HG02970 (cell line): ENCODE measurements around the gene OXCT2.
"Not testable (repeated sequence)": the region's sequence is repeated elsewhere in the genome, so short reads cannot be mapped to it uniquely, and the experiment has no call there.

Source experiments
- ATAC-seq: cut with Tn5 transposase; IDR thresholded peaks from one replicate; pipeline ENCODE4 v1.9.1; 2021; ENCODE audit warnings: mild to moderate bottlenecking, moderate library complexity, moderate number of reproducible peaks; ENCODE audit not compliant: unreplicated experiment, low FRiP score

The OXCT2 gene

GRCh38 chr1:39787964-39788363 is 16.8 kb upstream of the OXCT2 start:
- ATAC-seq = not testable (repeated sequence)

- ATAC-seq = no peak
Measured at GRCh38 chr1:39787468-39787867, 16.3 kb upstream of the OXCT2 start.

- not testable (repeated sequence) for ATAC-seq
Measured at GRCh38 chr1:39787108-39787375, 15.9 kb upstream of the OXCT2 start.

- not testable (repeated sequence) for ATAC-seq
Measured at GRCh38 chr1:39786303-39787107, 15.4 kb upstream of the OXCT2 start.

GRCh38 chr1:39782685-39783084 is 11.5 kb upstream of the OXCT2 start:
- ATAC-seq = not testable (repeated sequence)

GRCh38 chr1:39782103-39782502 is 11.0 kb upstream of the OXCT2 start:
- no peak for ATAC-seq

- no peak for ATAC-seq
Measured at GRCh38 chr1:39781349-39781715, 10.2 kb upstream of the OXCT2 start.

GRCh38 chr1:39779821-39780220 is 8.7 kb upstream of the OXCT2 start:
- no peak for ATAC-seq

GRCh38 chr1:39779137-39779536 is 8.0 kb upstream of the OXCT2 start:
- ATAC-seq = no peak

GRCh38 chr1:39778463-39779099 is 7.4 kb upstream of the OXCT2 start:
- not testable (repeated sequence) for ATAC-seq

- not testable (repeated sequence) for ATAC-seq
Measured at GRCh38 chr1:39777896-39778295, 6.7 kb upstream of the OXCT2 start.

- ATAC-seq = no peak
Measured at GRCh38 chr1:39777306-39777705, 6.2 kb upstream of the OXCT2 start.

GRCh38 chr1:39776886-39777285 is 5.7 kb upstream of the OXCT2 start:
- ATAC-seq = no peak

- no peak for ATAC-seq
Measured at GRCh38 chr1:39776400-39776713, 5.2 kb upstream of the OXCT2 start.

- ATAC-seq = not testable (repeated sequence)
Measured at GRCh38 chr1:39775676-39776399, 4.7 kb upstream of the OXCT2 start.

- not testable (repeated sequence) for ATAC-seq
Measured at GRCh38 chr1:39775141-39775540, 4.0 kb upstream of the OXCT2 start.

- not testable (repeated sequence) for ATAC-seq
Measured at GRCh38 chr1:39773369-39773979, 2.3 kb upstream of the OXCT2 start.

- ATAC-seq = not testable (repeated sequence)
Measured at GRCh38 chr1:39770100-39771021, 787 bp downstream of the OXCT2 start.

GRCh38 chr1:39769502-39769901 is 1.6 kb downstream of the OXCT2 start:
- not testable (repeated sequence) for ATAC-seq

- ATAC-seq = not testable (repeated sequence)
Measured at GRCh38 chr1:39766466-39766865, 4.7 kb downstream of the OXCT2 start.
